Measurements from ENCODE around the gene SKAP1. TPM values are rescaled to one million over a fixed set of nuclear protein-coding genes. Genes with fewer than 3 reads are reported as not detected.
"Not testable (repeated sequence)": the region's sequence is repeated elsewhere in the genome, so short reads cannot be mapped to it uniquely, and the experiment has no call there.

SKAP1 gene
- polyA plus RNA-seq, 3 donors from 2014 or later: 325 to 458 (median 329) TPM

- no peak for DNase-seq
- H3K36me3 Mint-ChIP-seq: peaks cover 0 to 5% (median 4%) of the 10 kb centered on the region in 3 donors
- H3K27me3 Mint-ChIP-seq (ENCODE audit: low read depth in 3 of 3): peaks cover 0 to 9% (median 2%) of the 10 kb centered on the region in 3 donors
- no peak overlapping the region for H3K4me3 Mint-ChIP-seq
- H3K27ac Mint-ChIP-seq: peak overlapping the region in 4 of 6 donors; percentile 3 to 73 (median 60)
- H3K9me3 Mint-ChIP-seq: no peaks in the 10 kb centered on the region
- peaks cover 30 to 56% of the 10 kb centered on the region in 2 donors for H3K4me1 Mint-ChIP-seq
These were observed 168.6 kb downstream of the SKAP1 start for GRCh38 chr17:48261297-48261880.

- Mint-ChIP-seq H3K9me3 (no peaks in the 10 kb centered on the region), H3K4me3 (no peak overlapping the region), H3K27ac (peak overlapping the region in 1 of 6 donors; percentile 57), H3K36me3 (peaks cover 0 to 6% (median 4%) of the 10 kb centered on the region in 3 donors), H3K27me3 (ENCODE audit: low read depth in 3 of 3) (peaks cover 0 to 3% (median 2%) of the 10 kb centered on the region in 3 donors), H3K4me1 (peaks cover 19 to 40% of the 10 kb centered on the region in 2 donors)
- DNase-seq: no peak
These were observed 170.2 kb downstream of the SKAP1 start for GRCh38 chr17:48259694-48260291.

GRCh38 chr17:48258331-48258730, 171.7 kb downstream of the SKAP1 start:
- H3K9me3 Mint-ChIP-seq: no peaks in the 10 kb centered on the region
- H3K27ac Mint-ChIP-seq: peak overlapping the region in 1 of 6 donors; percentile 29
- no peak overlapping the region for H3K4me3 Mint-ChIP-seq
- no peak for DNase-seq
- H3K4me1 Mint-ChIP-seq: peaks cover 10 to 25% of the 10 kb centered on the region in 2 donors
- peaks cover 0 to 6% (median 4%) of the 10 kb centered on the region in 3 donors for H3K36me3 Mint-ChIP-seq
- H3K27me3 Mint-ChIP-seq (ENCODE audit: low read depth in 3 of 3): no peaks in the 10 kb centered on the region

- DNase-seq: no peak
- Mint-ChIP-seq H3K4me1 (peaks cover 17 to 39% of the 10 kb centered on the region in 2 donors), H3K27ac (no peak overlapping the region), H3K4me3 (no peak overlapping the region), H3K36me3 (peaks cover 0 to 6% (median 4%) of the 10 kb centered on the region in 3 donors), H3K9me3 (no peaks in the 10 kb centered on the region), H3K27me3 (ENCODE audit: low read depth in 3 of 3) (no peaks in the 10 kb centered on the region)
These were observed 174.3 kb downstream of the SKAP1 start for GRCh38 chr17:48255759-48256158.

GRCh38 chr17:48254896-48255295, 175.1 kb downstream of the SKAP1 start:
- H3K36me3 Mint-ChIP-seq: peaks cover 0 to 6% (median 4%) of the 10 kb centered on the region in 3 donors
- H3K4me1 Mint-ChIP-seq: peaks cover 16 to 33% of the 10 kb centered on the region in 2 donors
- no peak overlapping the region for H3K4me3 Mint-ChIP-seq
- no peaks in the 10 kb centered on the region for H3K9me3 Mint-ChIP-seq
- no peaks in the 10 kb centered on the region for H3K27me3 Mint-ChIP-seq (ENCODE audit: low read depth in 3 of 3)
- DNase-seq: no peak
- peak overlapping the region in 1 of 6 donors; percentile 23 for H3K27ac Mint-ChIP-seq

GRCh38 chr17:48253975-48254374, 176.0 kb downstream of the SKAP1 start:
- no peak for DNase-seq
- peak overlapping the region in 1 of 6 donors; percentile 38 for H3K27ac Mint-ChIP-seq
- no peak overlapping the region for H3K4me3 Mint-ChIP-seq
- no peaks in the 10 kb centered on the region for H3K27me3 Mint-ChIP-seq (ENCODE audit: low read depth in 3 of 3)
- no peaks in the 10 kb centered on the region for H3K9me3 Mint-ChIP-seq
- peaks cover 16 to 30% of the 10 kb centered on the region in 2 donors for H3K4me1 Mint-ChIP-seq
- H3K36me3 Mint-ChIP-seq: peaks cover 0 to 6% (median 4%) of the 10 kb centered on the region in 3 donors

GRCh38 chr17:48251950-48252349, 178.1 kb downstream of the SKAP1 start:
- Mint-ChIP-seq H3K4me3 (no peak overlapping the region), H3K4me1 (peaks cover 18 to 35% of the 10 kb centered on the region in 2 donors), H3K27ac (no peak overlapping the region), H3K9me3 (no peaks in the 10 kb centered on the region), H3K27me3 (ENCODE audit: low read depth in 3 of 3) (no peaks in the 10 kb centered on the region), H3K36me3 (peaks cover 0 to 12% (median 3%) of the 10 kb centered on the region in 3 donors)
- DNase-seq: no peak

GRCh38 chr17:48250949-48251348, 179.1 kb downstream of the SKAP1 start:
- no peak for DNase-seq
- H3K27ac Mint-ChIP-seq: peak overlapping the region in 1 of 6 donors; percentile 57
- no peak overlapping the region for H3K4me3 Mint-ChIP-seq
- H3K4me1 Mint-ChIP-seq: peaks cover 22 to 45% of the 10 kb centered on the region in 2 donors
- H3K27me3 Mint-ChIP-seq (ENCODE audit: low read depth in 3 of 3): no peaks in the 10 kb centered on the region
- peaks cover 0 to 12% (median 0%) of the 10 kb centered on the region in 3 donors for H3K36me3 Mint-ChIP-seq
- no peaks in the 10 kb centered on the region for H3K9me3 Mint-ChIP-seq

GRCh38 chr17:48250059-48250458, 180.0 kb downstream of the SKAP1 start:
- H3K4me3 Mint-ChIP-seq; DNase-seq; H3K27me3 Mint-ChIP-seq (ENCODE audit: low read depth in 3 of 3); H3K27ac Mint-ChIP-seq; H3K9me3 Mint-ChIP-seq: not testable (repeated sequence)
- H3K4me1 Mint-ChIP-seq: peaks cover 24 to 50% of the 10 kb centered on the region in 2 donors
- peaks cover 0 to 12% (median 0%) of the 10 kb centered on the region in 3 donors for H3K36me3 Mint-ChIP-seq

GRCh38 chr17:48247603-48248002, 182.4 kb downstream of the SKAP1 start:
- Mint-ChIP-seq H3K27me3 (ENCODE audit: low read depth in 3 of 3) (no peaks in the 10 kb centered on the region), H3K9me3 (no peaks in the 10 kb centered on the region), H3K4me1 (peaks cover 41 to 68% of the 10 kb centered on the region in 2 donors), H3K36me3 (peaks cover 0 to 8% (median 0%) of the 10 kb centered on the region in 3 donors), H3K27ac (no peak overlapping the region), H3K4me3 (no peak overlapping the region)
- DNase-seq: no peak

GRCh38 chr17:48247038-48247437, 183.0 kb downstream of the SKAP1 start:
- H3K27ac Mint-ChIP-seq: peak overlapping the region in 2 of 6 donors; percentile 5 to 25
- peaks cover 45 to 68% of the 10 kb centered on the region in 2 donors for H3K4me1 Mint-ChIP-seq
- H3K9me3 Mint-ChIP-seq: no peaks in the 10 kb centered on the region
- H3K4me3 Mint-ChIP-seq: no peak overlapping the region
- no peak for DNase-seq
- no peaks in the 10 kb centered on the region for H3K27me3 Mint-ChIP-seq (ENCODE audit: low read depth in 3 of 3)
- peaks cover 0 to 8% (median 0%) of the 10 kb centered on the region in 3 donors for H3K36me3 Mint-ChIP-seq

- Mint-ChIP-seq H3K27ac (peak overlapping the region in 2 of 6 donors; percentile 5 to 25), H3K36me3 (peaks cover 0 to 8% (median 0%) of the 10 kb centered on the region in 3 donors), H3K9me3 (no peaks in the 10 kb centered on the region), H3K4me3 (no peak overlapping the region), H3K4me1 (peaks cover 49 to 68% of the 10 kb centered on the region in 2 donors), H3K27me3 (ENCODE audit: low read depth in 3 of 3) (no peaks in the 10 kb centered on the region)
- DNase-seq: no peak
These were observed 183.4 kb downstream of the SKAP1 start for GRCh38 chr17:48246612-48247011.

GRCh38 chr17:48245465-48246033, 184.5 kb downstream of the SKAP1 start:
- DNase-seq; H3K27me3 Mint-ChIP-seq (ENCODE audit: low read depth in 3 of 3); H3K36me3 Mint-ChIP-seq; H3K4me3 Mint-ChIP-seq; H3K9me3 Mint-ChIP-seq: not testable (repeated sequence)
- Mint-ChIP-seq H3K27ac (peak overlapping the region in 2 of 6 donors; percentile 8 to 49), H3K4me1 (peaks cover 55 to 70% of the 10 kb centered on the region in 2 donors)

- DNase-seq: no peak
- H3K27ac Mint-ChIP-seq: peak overlapping the region; percentile 8 to 73 (median 26)
- H3K4me3 Mint-ChIP-seq: no peak overlapping the region
- H3K36me3 Mint-ChIP-seq: peaks cover 0 to 8% (median 0%) of the 10 kb centered on the region in 3 donors
- peaks cover 0 to 2% (median 0%) of the 10 kb centered on the region in 3 donors for H3K27me3 Mint-ChIP-seq (ENCODE audit: low read depth in 3 of 3)
- H3K4me1 Mint-ChIP-seq: peaks cover 62 to 77% of the 10 kb centered on the region in 2 donors
- H3K9me3 Mint-ChIP-seq: no peaks in the 10 kb centered on the region
These were observed 185.2 kb downstream of the SKAP1 start for GRCh38 chr17:48244814-48245213.
